Neural progenitor cell (in vitro differentiated cells): ENCODE results near the gene ING3. TPM values are rescaled to one million over a fixed set of nuclear protein-coding genes. Genes with fewer than 3 reads are reported as not detected.

ENCODE experiments used
- DNase-seq: peaks from one replicate; pipeline ENCODE4 v3.0.0-alpha.2; 2016; ENCODE audit warnings: low spot score
- H2AFZ ChIP-seq: fragments of 200-600 bp; sonication (generic); replicated peaks from 2 replicates; pipeline ENCODE4 v1.6.1; 2016; ENCODE audit warnings: antibody characterized with exemption
- H3F3A ChIP-seq: fragments of 200-600 bp; sonication (generic); 2 replicates; pipeline ENCODE4 v1.6.1; 2016; ENCODE audit warnings: antibody characterized with exemption, low read depth
- H3K27ac ChIP-seq: fragments of 200-600 bp; sonication (generic); 2 replicates; pipeline ENCODE4 v1.5.1; 2016; ENCODE audit warnings: mild to moderate bottlenecking
- H3K27me3 ChIP-seq: fragments of 200-600 bp; sonication (generic); 2 replicates; pipeline ENCODE4 v1.6.1; 2016; ENCODE audit warnings: mild to moderate bottlenecking, moderate library complexity
- H3K36me3 ChIP-seq: fragments of 200-600 bp; sonication (generic); 2 replicates; pipeline ENCODE4 v1.5.1; 2016
- H3K4me1 ChIP-seq: fragments of 200-600 bp; sonication (generic); 2 replicates; pipeline ENCODE4 v1.6.1; 2016; ENCODE audit warnings: mixed run types
- H3K4me2 ChIP-seq: fragments of 200-600 bp; sonication (generic); 2 replicates; pipeline ENCODE4 v1.6.1; 2016
- H3K4me3 ChIP-seq: fragments of 200-600 bp; sonication (generic); 2 replicates; pipeline ENCODE4 v1.5.1; 2016
- H3K79me2 ChIP-seq: fragments of 200-600 bp; sonication (generic); 2 replicates; pipeline ENCODE4 v1.6.1; 2016; ENCODE audit warnings: low read depth
- H3K9ac ChIP-seq: fragments of 200-600 bp; sonication (generic); 2 replicates; pipeline ENCODE4 v1.6.1; 2016
- H3K9me3 ChIP-seq: fragments of 200-600 bp; sonication (generic); 2 replicates; pipeline ENCODE4 v1.5.1; 2016; ENCODE audit warnings: low read depth
- H4K20me1 ChIP-seq: fragments of 200-600 bp; sonication (generic); 2 replicates; pipeline ENCODE4 v1.6.1; 2016; ENCODE audit warnings: low read depth
- H3K27ac Mint-ChIP-seq: 3 replicates; pipeline ENCODE4 v1.8.0; 2021; ENCODE audit warnings: mixed read lengths
- H3K27me3 Mint-ChIP-seq: 2 replicates; pipeline ENCODE4 v1.8.0; 2022; ENCODE audit warnings: low read depth, mild to moderate bottlenecking, inconsistent platforms, moderate library complexity, mixed read lengths; ENCODE audit not compliant: insufficient read depth
- H3K36me3 Mint-ChIP-seq: 3 replicates; pipeline ENCODE4 v1.8.0; 2021; ENCODE audit warnings: mixed read lengths
- H3K4me1 Mint-ChIP-seq: 3 replicates; pipeline ENCODE4 v1.8.0; 2021; ENCODE audit warnings: mixed read lengths
- H3K4me3 Mint-ChIP-seq: 3 replicates; pipeline ENCODE4 v1.8.0; 2021; ENCODE audit warnings: mild to moderate bottlenecking, moderate library complexity, mixed read lengths
- H3K9me3 Mint-ChIP-seq: 3 replicates; pipeline ENCODE4 v1.8.0; 2020; ENCODE audit warnings: mixed read lengths
- CTCF ChIP-seq: fragments of 200-600 bp; sonication (generic); IDR thresholded peaks from 2 replicates; pipeline ENCODE4 v1.5.1; 2017; ENCODE audit warnings: antibody characterized with exemption, mild to moderate bottlenecking
- EZH2 ChIP-seq: fragments of 200-600 bp; sonication (generic); IDR thresholded peaks from 2 replicates; pipeline ENCODE4 v1.6.1; 2017; ENCODE audit warnings: antibody characterized with exemption, mild to moderate bottlenecking, moderate library complexity
- EZH2phosphoT487 ChIP-seq: fragments of 200-600 bp; sonication (generic); IDR thresholded peaks from 2 replicates; pipeline ENCODE4 v1.6.1; 2017; ENCODE audit warnings: antibody characterized with exemption
- total RNA-seq: library from RNA; depleted of rRNA; stranded (reverse); fragments of >200 nt; gene quantifications from 2 replicates; pipeline ENCODE4 v1.2.3, GENCODE V29; 2015; ENCODE audit warnings: low replicate concordance

The ING3 gene
- total RNA-seq, 1 donor from 2014 or later = 32.0 TPM

- H3K4me2 ChIP-seq = peak overlapping the region; percentile 77
- Mint-ChIP-seq H3K36me3 (no peaks in the 10 kb centered on the region), H3K9me3 (no peaks in the 10 kb centered on the region), H3K4me3 (peak overlapping the region; percentile 80), H3K4me1 (peaks cover 14% of the 10 kb centered on the region), H3K27ac (no peak overlapping the region), H3K27me3 (peaks cover 4% of the 10 kb centered on the region)
- H3K27ac ChIP-seq = no peak overlapping the region
- no peaks in the 10 kb centered on the region for H4K20me1 ChIP-seq
- H3K4me1 ChIP-seq = peaks cover 10% of the 10 kb centered on the region
- no peaks in the 10 kb centered on the region for H3K79me2 ChIP-seq
- no peak overlapping the region for H2AFZ ChIP-seq
- no peaks in the 10 kb centered on the region for H3K9me3 ChIP-seq
- no peak overlapping the region for H3K9ac ChIP-seq
- DNase-seq = no peak
- TF ChIP-seq CTCF = no peak
- TF ChIP-seq EZH2phosphoT487 = no peak
- TF ChIP-seq EZH2 = no peak
- H3K27me3 ChIP-seq = peaks cover 40% of the 10 kb centered on the region
- no peaks in the 10 kb centered on the region for H3K36me3 ChIP-seq
- H3K4me3 ChIP-seq = no peak overlapping the region
- H3F3A ChIP-seq = no peaks in the 10 kb centered on the region
Observed at GRCh38 chr7:120989257-120990220, 39.0 kb downstream of the ING3 start.

- no peak for DNase-seq
- peaks cover 4% of the 10 kb centered on the region for H3K27me3 Mint-ChIP-seq
- Histone ChIP-seq H3K9me3 (no peaks in the 10 kb centered on the region), H3K27ac (no peak overlapping the region), H3K79me2 (no peaks in the 10 kb centered on the region), H3K4me3 (no peak overlapping the region), H3F3A (no peaks in the 10 kb centered on the region), H3K27me3 (peaks cover 40% of the 10 kb centered on the region), H2AFZ (no peak overlapping the region), H3K9ac (no peak overlapping the region), H3K36me3 (no peaks in the 10 kb centered on the region), H3K4me2 (no peak overlapping the region), H3K4me1 (peaks cover 10% of the 10 kb centered on the region), H4K20me1 (no peaks in the 10 kb centered on the region)
- TF ChIP-seq EZH2phosphoT487 (no peak), EZH2 (no peak), CTCF (no peak)
- no peaks in the 10 kb centered on the region for H3K9me3 Mint-ChIP-seq
- H3K4me3 Mint-ChIP-seq = no peak overlapping the region
- H3K36me3 Mint-ChIP-seq = no peaks in the 10 kb centered on the region
- peaks cover 14% of the 10 kb centered on the region for H3K4me1 Mint-ChIP-seq
- no peak overlapping the region for H3K27ac Mint-ChIP-seq
Observed at GRCh38 chr7:120990468-120991118, 40.0 kb downstream of the ING3 start.

GRCh38 chr7:120991161-120991560, 40.6 kb downstream of the ING3 start:
- no peak for DNase-seq
- H3K27me3 ChIP-seq = peaks cover 40% of the 10 kb centered on the region
- no peak overlapping the region for H3K4me2 ChIP-seq
- H4K20me1 ChIP-seq = no peaks in the 10 kb centered on the region
- H3K36me3 ChIP-seq = no peaks in the 10 kb centered on the region
- no peaks in the 10 kb centered on the region for H3K9me3 ChIP-seq
- no peak overlapping the region for H3K4me3 ChIP-seq
- Mint-ChIP-seq H3K27me3 (peaks cover 4% of the 10 kb centered on the region), H3K4me3 (no peak overlapping the region), H3K9me3 (no peaks in the 10 kb centered on the region), H3K27ac (no peak overlapping the region), H3K36me3 (no peaks in the 10 kb centered on the region), H3K4me1 (peaks cover 14% of the 10 kb centered on the region)
- H3K27ac ChIP-seq = no peak overlapping the region
- no peaks in the 10 kb centered on the region for H3F3A ChIP-seq
- H2AFZ ChIP-seq = no peak overlapping the region
- H3K4me1 ChIP-seq = peaks cover 10% of the 10 kb centered on the region
- no peak for TF ChIP-seq EZH2phosphoT487
- no peak for TF ChIP-seq EZH2
- TF ChIP-seq CTCF = no peak
- H3K9ac ChIP-seq = no peak overlapping the region
- no peaks in the 10 kb centered on the region for H3K79me2 ChIP-seq
